Right lobe of liver (tissue), 6 donors: ENCODE data around the gene DNMT3A. TPM values are rescaled to one million over a fixed set of nuclear protein-coding genes. Genes with fewer than 3 reads are reported as not detected.

Source experiments
- ATAC-seq, 4 donors: fragments of 200-7000 bp; cut with Tn5 transposase; one replicate each; pipeline ENCODE4 v1.9.1; 2020; ENCODE audit warnings: mild to moderate bottlenecking in 4 of 4, moderate library complexity in 4 of 4
- DNase-seq, 3 donors: peaks; one replicate each; pipeline ENCODE4 v3.0.0-alpha.2; 2020
- H3K27ac ChIP-seq, 3 donors: fragments of 200-600 bp; one replicate each; pipeline ENCODE4 v1.8.0; 2022
- H3K27me3 ChIP-seq, 2 donors: fragments of 200-600 bp; one replicate each; pipeline ENCODE4 v1.8.0; 2022
- H3K36me3 ChIP-seq, 4 donors: fragments of 200-600 bp; sonication (generic) in 1 of 4; one replicate each; pipeline versions ENCODE4 v1.5.1 to v1.8.0; 2017 to 2022; ENCODE audit warnings: control low read depth in 1 of 4
- H3K4me1 ChIP-seq, 4 donors: fragments of 200-600 bp; sonication (generic) in 1 of 4; one replicate each; pipeline versions ENCODE4 v1.5.1 to v1.8.0; 2017 to 2022; ENCODE audit warnings: control low read depth in 1 of 4
- H3K4me3 ChIP-seq, 3 donors: fragments of 200-600 bp; one replicate each; pipeline ENCODE4 v1.8.0; 2022
- H3K9me3 ChIP-seq, 4 donors: fragments of 200-600 bp; sonication (generic) in 1 of 4; one replicate each; pipeline versions ENCODE4 v1.5.1 to v1.8.0; 2017 to 2022; ENCODE audit warnings: control low read depth in 1 of 4
- POLR2A ChIP-seq: fragments of 450-650 bp; IDR thresholded peaks from one replicate; pipeline ENCODE4 v1.6.1; 2017; ENCODE audit warnings: antibody characterized with exemption, mild to moderate bottlenecking
- WGBS: methylation state at CpG from one replicate; pipeline ENCODE4 v1.1.6; 2018; ENCODE audit warnings: low coverage, low lambda C conversion rate; ENCODE audit not compliant: insufficient coverage; ENCODE audit errors: missing lambda C conversion rate; 5-methylcytosine and 5-hydroxymethylcytosine counted together
- intact Hi-C, 2 donors: fragments of 100-400 bp; cut with DNase I; formaldehyde crosslinking; loops; one replicate each; pipeline versions ENCODE4 v1.11.2 to v1.14.1; 2022
- long read RNA-seq: library from polyadenylated mRNA; unstranded; transcript quantifications from one replicate; pipeline ENCODE4 v2.0.0, GENCODE V29; 2019
- total RNA-seq, 6 experiments: library from RNA; depleted of rRNA in 2 of 6; stranded (reverse); fragments of >200 nt in 2 of 6; fragmentation: NEBNext Ultra II Directional in 3 of 6; extraction: Animal tissue kit (Norgen Biotek cat#: 25700) in 3 of 6; gene quantifications; one replicate each; pipeline versions ENCODE4 v1.1.0 to v1.2.4, GENCODE V29; 2016 to 2023
- TF ChIP-seq, protein P1 (sequence below), 4 donors: fragments of 200-600 bp in 3 of 4; fragments of 450-650 bp in 1 of 4; IDR thresholded peaks; one replicate each; pipeline versions ENCODE4 v1.5.1 to v1.8.0; 2016 to 2022; ENCODE audit warnings: antibody characterized with exemption in 4 of 4, mild to moderate bottlenecking in 2 of 4
- donor health status: DM: no; HTN: yes; CAD: no.
- donor health status: DM: no; HTN: no; CAD: no.
- donor health status: DM: no; HTN: no; CAD: no.
- donor health status: DM: no; HTN: yes; CAD: no.
- donor health status: DM: no; HTN: yes; CAD: no.

DNMT3A gene
- 10 to 100 TPM in 3 of 6 experiments, 1 to 10 TPM in 3; 4.9 to 13.3 (median 9.3) TPM for total RNA-seq
- long read RNA-seq, partial matches to known transcripts: 0 of 2 reads
- long read RNA-seq, other reads (novel, unspliced or antisense): 2 of 2 reads

DNA sequence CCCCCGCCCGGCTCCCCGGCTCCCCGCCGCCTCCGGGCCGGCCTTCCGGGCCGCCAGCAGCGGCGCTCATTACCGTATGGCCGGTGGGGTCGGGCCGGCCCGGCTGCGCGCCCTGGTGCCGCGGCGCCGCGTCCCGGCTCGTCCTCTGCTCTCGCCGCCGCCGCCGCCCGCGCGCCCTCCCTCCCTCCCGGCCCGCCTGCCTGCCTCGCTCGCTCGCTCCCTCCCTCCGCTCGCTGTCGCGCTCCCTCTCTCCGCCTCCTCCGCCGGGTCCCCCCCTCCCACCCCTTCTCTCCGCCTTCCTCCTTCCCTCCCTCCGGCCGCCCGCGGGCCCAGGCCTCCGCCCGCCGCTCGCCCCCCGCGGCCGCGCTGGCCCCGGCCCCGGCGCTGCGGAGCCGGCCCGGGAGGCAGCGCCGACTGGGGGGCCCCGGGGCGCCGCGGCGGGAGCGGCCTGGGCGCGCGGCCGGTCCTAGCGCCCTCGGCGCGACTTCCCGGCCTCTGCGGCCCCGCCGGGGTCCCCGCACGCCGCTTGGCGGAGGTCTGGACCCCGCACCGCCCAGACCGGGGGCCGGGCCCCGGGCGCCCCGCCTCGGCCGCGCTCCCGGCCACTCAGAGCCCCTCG, at the start of gene DNMT3A:
Gene DNMT3A (minus strand): TSS at position 173 of the 619 bp plus-strand sequence. CDS start 27,941 bp downstream, outside the sequence.
- peak within 1 kb of the TSS in 2 of 3 donors; percentile 36 to 67 for H3K27ac ChIP-seq
- intact Hi-C loops: no loop called here
- peak; percentile 76 to 80 (median 80) for DNase-seq

DNA sequence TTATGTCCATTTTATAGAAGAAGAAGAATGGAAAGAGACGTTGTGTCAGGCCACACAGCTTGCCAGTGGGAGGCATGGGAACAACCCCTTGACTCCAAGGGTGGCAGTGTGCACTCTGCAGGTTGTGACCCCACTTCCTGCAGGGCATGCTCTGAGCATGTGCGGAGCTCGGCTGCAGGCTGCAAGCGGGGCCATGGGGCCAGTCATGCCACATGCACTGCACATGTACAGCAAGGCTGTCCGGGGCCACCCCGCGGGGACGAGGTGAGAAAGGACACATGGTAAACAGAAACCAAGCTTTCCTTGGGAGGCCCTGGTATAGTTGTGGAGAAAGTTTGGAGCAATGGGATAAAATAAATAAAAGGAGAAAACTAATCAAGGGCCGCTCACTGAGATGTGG, 47.4 kb upstream of the DNMT3A start:
- H3K4me3 ChIP-seq: no peak overlapping the region

More for the DNA sequence above, at the start of gene DNMT3A:
- 0% methylated on average over 4 of the region's 100 CpGs for WGBS
- ATAC-seq: peak; percentile 43 to 66 (median 62)
- Histone ChIP-seq H3K27me3 (no peaks in the 10 kb centered on the region), H3K4me1 (peaks cover 0 to 3% (median 0%) of the 10 kb centered on the region in 4 donors), H3K4me3 (peak within 1 kb of the TSS; percentile 59 to 80 (median 65)), H3K9me3 (no peaks in the 10 kb centered on the region), H3K36me3 (no peaks in the 10 kb centered on the region)
- TF ChIP-seq POLR2A: peak; percentile 23
- TF ChIP-seq, protein P1, sequence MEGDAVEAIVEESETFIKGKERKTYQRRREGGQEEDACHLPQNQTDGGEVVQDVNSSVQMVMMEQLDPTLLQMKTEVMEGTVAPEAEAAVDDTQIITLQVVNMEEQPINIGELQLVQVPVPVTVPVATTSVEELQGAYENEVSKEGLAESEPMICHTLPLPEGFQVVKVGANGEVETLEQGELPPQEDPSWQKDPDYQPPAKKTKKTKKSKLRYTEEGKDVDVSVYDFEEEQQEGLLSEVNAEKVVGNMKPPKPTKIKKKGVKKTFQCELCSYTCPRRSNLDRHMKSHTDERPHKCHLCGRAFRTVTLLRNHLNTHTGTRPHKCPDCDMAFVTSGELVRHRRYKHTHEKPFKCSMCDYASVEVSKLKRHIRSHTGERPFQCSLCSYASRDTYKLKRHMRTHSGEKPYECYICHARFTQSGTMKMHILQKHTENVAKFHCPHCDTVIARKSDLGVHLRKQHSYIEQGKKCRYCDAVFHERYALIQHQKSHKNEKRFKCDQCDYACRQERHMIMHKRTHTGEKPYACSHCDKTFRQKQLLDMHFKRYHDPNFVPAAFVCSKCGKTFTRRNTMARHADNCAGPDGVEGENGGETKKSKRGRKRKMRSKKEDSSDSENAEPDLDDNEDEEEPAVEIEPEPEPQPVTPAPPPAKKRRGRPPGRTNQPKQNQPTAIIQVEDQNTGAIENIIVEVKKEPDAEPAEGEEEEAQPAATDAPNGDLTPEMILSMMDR (IDR thresholded peaks at IDR 0.05): no peak

DNA sequence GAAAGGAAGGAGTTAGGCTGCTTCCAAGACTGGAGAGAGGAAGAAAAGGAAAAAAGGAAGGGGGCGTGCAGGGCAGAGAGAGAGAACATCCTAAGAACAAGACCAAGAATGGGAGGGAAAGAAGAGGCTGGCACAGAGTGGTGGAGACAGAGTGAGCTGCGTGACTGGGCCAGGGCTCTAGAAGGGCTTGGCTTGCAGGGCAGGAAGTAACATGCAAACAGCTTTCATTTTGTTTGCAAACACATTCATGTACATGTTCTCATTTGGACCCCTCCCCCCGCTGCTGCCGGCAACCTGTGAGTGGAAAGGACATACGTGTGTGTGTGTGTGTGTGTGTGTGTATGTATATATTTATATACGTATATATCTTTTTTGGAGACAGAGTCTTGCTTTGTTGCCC, 46.8 kb upstream of the DNMT3A start:
- no peak for ATAC-seq
- Histone ChIP-seq H3K4me1 (no peaks in the 10 kb centered on the region), H3K36me3 (no peaks in the 10 kb centered on the region), H3K27me3 (no peaks in the 10 kb centered on the region), H3K9me3 (no peaks in the 10 kb centered on the region), H3K27ac (no peak overlapping the region), H3K4me3 (no peak overlapping the region)
- WGBS: 100% methylated on average over 1 of the region's 6 CpGs
- DNase-seq: no peak
- intact Hi-C loops: no loop called here
- TF ChIP-seq, protein P1 (IDR thresholded peaks at IDR 0.05): no peak
- no peak for TF ChIP-seq POLR2A

More for the DNA sequence above, 47.4 kb upstream of the DNMT3A start:
- TF ChIP-seq POLR2A: no peak
- TF ChIP-seq, protein P1 (IDR thresholded peaks at IDR 0.05): no peak
- Histone ChIP-seq H3K4me1 (no peaks in the 10 kb centered on the region), H3K27me3 (no peaks in the 10 kb centered on the region), H3K27ac (no peak overlapping the region), H3K36me3 (no peaks in the 10 kb centered on the region), H3K9me3 (no peaks in the 10 kb centered on the region)
- DNase-seq: no peak
- intact Hi-C loops: no loop called here
- WGBS: 94% methylated on average over 6 of the region's 9 CpGs
- ATAC-seq: no peak

DNA sequence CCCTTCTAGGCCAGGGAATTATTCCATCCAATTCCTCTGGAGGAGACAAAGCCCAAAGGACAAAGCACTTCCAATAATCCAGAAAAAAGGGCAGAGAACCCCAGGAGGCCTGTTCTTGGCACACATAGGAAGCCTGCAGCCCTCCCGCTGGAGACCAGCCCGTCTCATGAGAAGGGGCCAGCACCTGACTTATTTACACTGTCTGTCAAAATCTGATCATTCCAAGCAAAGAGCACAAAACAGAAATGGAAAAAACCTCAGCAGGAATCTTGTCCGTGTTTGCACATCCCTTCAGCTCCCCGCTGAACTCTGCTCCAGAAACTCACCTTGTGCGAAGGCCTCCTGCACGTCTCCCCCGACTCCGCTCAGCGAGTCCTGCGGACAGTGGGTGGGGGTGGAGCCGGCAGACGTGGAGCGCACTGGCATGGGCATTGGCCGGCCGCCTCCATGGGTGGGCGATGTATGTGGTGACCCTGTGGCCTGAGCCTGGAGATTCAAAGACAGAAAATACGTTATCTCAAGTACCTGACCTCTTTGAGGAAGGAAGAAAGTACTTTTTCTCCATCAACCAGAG, 46.2 kb upstream of the DNMT3A start:
- TF ChIP-seq POLR2A: no peak
- TF ChIP-seq, protein P1 (IDR thresholded peaks at IDR 0.05): no peak
- no peaks in the 10 kb centered on the region for H3K4me1 ChIP-seq
- ATAC-seq (no peak), DNase-seq (no peak)
- no peaks in the 10 kb centered on the region for H3K36me3 ChIP-seq
- intact Hi-C loops: no loop called here
- 91% methylated on average over 16 of the region's 17 CpGs for WGBS
- no peaks in the 10 kb centered on the region for H3K9me3 ChIP-seq
- H3K4me3 ChIP-seq: no peak overlapping the region
- no peaks in the 10 kb centered on the region for H3K27me3 ChIP-seq
- H3K27ac ChIP-seq: no peak overlapping the region
